GM13976 (cell line): ENCODE measurements around the gene TSSK2.
"Not testable (repeated sequence)": the region's sequence is repeated elsewhere in the genome, so short reads cannot be mapped to it uniquely, and the experiment has no call there.

ENCODE experiments used
- DNase-seq: peaks from one replicate; pipeline ENCODE4 v3.0.0; 2012; ENCODE audit warnings: low spot score
- CTCF ChIP-seq: IDR thresholded peaks from 2 replicates; pipeline ENCODE4 v1.5.1; 2012; ENCODE audit warnings: borderline replicate concordance, mild to moderate bottlenecking; ENCODE audit not compliant: insufficient read depth; ENCODE audit errors: extremely low read depth, missing control alignments, control extremely low read depth
- in situ Hi-C: fragments of 300-500 bp; cut with MboI; formaldehyde crosslinking; loops from one replicate; pipeline ENCODE4 v1.12.0; 2022; ENCODE audit warnings: low sequenced_read_pairs, mixed read lengths, inconsistent platforms; ENCODE audit not compliant: unreplicated experiment

TSSK2 gene

GRCh38 chr22:19130959-19131684, at the start of gene TSSK2:
Gene TSSK2, plus strand, starts transcription at chr22:19131308. Its CDS starts 92 bp downstream, at chr22:19131400.
- TF ChIP-seq CTCF: no peak
- in situ Hi-C loops: no loop called here
- DNase-seq: no peak

GRCh38 chr22:19081351-19081750, 49.8 kb upstream of the TSSK2 start:
- DNase-seq: no peak
- TF ChIP-seq CTCF: no peak
- in situ Hi-C loops: no loop called here

GRCh38 chr22:19082101-19082500, 49.0 kb upstream of the TSSK2 start:
- DNase-seq: no peak
- TF ChIP-seq CTCF: no peak
- in situ Hi-C loops: no loop called here

GRCh38 chr22:19082793-19083192, 48.3 kb upstream of the TSSK2 start:
- in situ Hi-C loops: no loop called here
- no peak for DNase-seq
- no peak for TF ChIP-seq CTCF

- in situ Hi-C loops, DNase-seq: not testable (repeated sequence)
Measured at GRCh38 chr22:19084126-19084525, 47.0 kb upstream of the TSSK2 start.

GRCh38 chr22:19084586-19084985, 46.5 kb upstream of the TSSK2 start:
- in situ Hi-C loops, DNase-seq: not testable (repeated sequence)

- peak; percentile 55 for TF ChIP-seq CTCF
- peak; percentile 64 for DNase-seq
- in situ Hi-C loops: no loop called here
Measured at GRCh38 chr22:19085233-19085718, 45.8 kb upstream of the TSSK2 start.
